Measurements from ENCODE around the gene ZNF502.

Gene ZNF502

DNA sequence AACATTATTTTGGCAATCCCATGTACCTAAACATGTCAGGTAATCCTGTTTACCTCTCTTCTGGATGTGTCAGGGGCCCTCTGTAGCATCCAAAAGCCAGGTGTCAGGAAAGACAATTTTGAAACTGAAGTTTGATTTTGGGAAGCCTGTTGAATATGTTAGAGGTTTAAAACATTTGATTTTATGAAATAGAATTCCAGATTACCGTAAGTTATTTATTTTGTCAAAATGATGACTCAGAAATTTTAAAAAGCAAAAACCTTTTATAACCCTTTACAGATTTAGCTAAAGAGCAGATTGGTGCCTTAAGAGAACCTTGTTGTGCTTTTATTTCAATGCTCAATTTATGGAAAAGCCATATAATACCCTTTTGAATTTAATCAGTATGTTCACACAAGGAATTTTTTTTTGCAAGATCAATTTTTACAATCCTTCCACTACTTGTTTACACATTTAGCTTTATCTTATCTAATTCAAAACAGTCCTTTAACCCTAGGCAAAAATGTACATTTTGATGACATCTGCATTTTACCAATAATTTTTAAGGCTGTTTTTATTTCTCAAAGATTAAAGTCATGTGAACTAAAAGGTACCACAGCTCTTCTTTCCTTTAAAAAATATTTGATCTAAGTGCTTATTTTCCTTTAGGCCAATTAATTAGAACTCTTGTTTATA lies 59.1 kb downstream of the ZNF502 start:
- no peak for DNase-seq

GRCh38 chr3:44772099-44772442 lies 59.6 kb downstream of the ZNF502 start:
- no peak for DNase-seq

Data from DMS53 (cell line).